B cell (primary cell): Measurements from ENCODE around the gene PHACTR2. TPM values are rescaled to one million over a fixed set of nuclear protein-coding genes. Genes with fewer than 3 reads are reported as not detected.

Experiments used
- ATAC-seq: fragments of 200-7000 bp; cut with Tn5 transposase; one replicate; pipeline ENCODE4 v1.10.0; 2021; ENCODE audit warnings: low read depth, mild to moderate bottlenecking, moderate number of reproducible peaks, moderate library complexity
- CTCF ChIA-PET: fragments of 350-600 bp; sonication (Branson Sonifier 250); formaldehyde crosslinking; loops from one replicate; lab custom pipeline; 2021; ENCODE audit warnings: antibody characterized with exemption, inconsistent platforms; lab: Charles Lee
- POLR2A ChIA-PET: fragments of 350-600 bp; sonication (Branson Sonifier 250); formaldehyde crosslinking; loops from one replicate; lab custom pipeline; 2021; ENCODE audit warnings: antibody characterized with exemption; lab: Charles Lee
- DNase-seq: peaks from one replicate; pipeline ENCODE4 v3.0.0; 2013
- H2AFZ ChIP-seq: 2 replicates; pipeline ENCODE4 v1.6.1; 2012; ENCODE audit warnings: mild to moderate bottlenecking, low read depth, low read length; ENCODE audit not compliant: insufficient read depth, poor library complexity, severe bottlenecking
- H3K27ac ChIP-seq, 2 donors: 1 replicate in 1 of 2; 2 replicates in 1 of 2; pipeline ENCODE4 v1.5.1; 2012 to 2013; ENCODE audit warnings: low read length in 2 of 2, mild to moderate bottlenecking in 2 of 2, moderate library complexity in 1 of 2
- H3K27me3 ChIP-seq, 4 experiments: fragments of 200-600 bp in 1 of 4; sonication (generic) in 1 of 4; replicated peaks in 1 of 4; 1 replicate in 2 of 4; 2 replicates in 2 of 4; pipeline versions ENCODE4 v1.6.1 to v1.7.0; 2013 to 2016; ENCODE audit warnings: low read length in 3 of 4, mild to moderate bottlenecking in 2 of 4, mixed read lengths in 1 of 4, moderate library complexity in 1 of 4; ENCODE audit not compliant: insufficient read depth in 4 of 4, control insufficient read depth in 3 of 4; ENCODE audit errors: control extremely low read depth in 1 of 4
- H3K36me3 ChIP-seq, 2 experiments: replicated peaks in 1 of 2; 1 replicate in 1 of 2; 2 replicates in 1 of 2; pipeline versions ENCODE4 v1.6.1 to v1.7.1; 2013; ENCODE audit warnings: low read length in 1 of 2; ENCODE audit not compliant: insufficient read depth in 2 of 2, control insufficient read depth in 1 of 2; ENCODE audit errors: control extremely low read depth in 1 of 2, extremely low read depth in 1 of 2
- H3K4me1 ChIP-seq, 2 donors: fragments of 200-600 bp in 1 of 2; sonication (generic) in 1 of 2; 1 replicate in 1 of 2; 2 replicates in 1 of 2; pipeline versions ENCODE4 v1.5.1 to v1.6.1; 2013 to 2017; ENCODE audit warnings: low read length in 2 of 2; ENCODE audit not compliant: control insufficient read depth in 2 of 2, insufficient read depth in 2 of 2
- H3K4me2 ChIP-seq: replicated peaks from 2 replicates; pipeline ENCODE3; 2012; ENCODE audit warnings: mild to moderate bottlenecking, low read depth, low read length; ENCODE audit not compliant: poor library complexity, severe bottlenecking
- H3K4me3 ChIP-seq, 5 experiments: fragments of 200-600 bp in 1 of 5; sonication (generic) in 1 of 5; 1 replicate in 3 of 5; 2 replicates in 2 of 5; pipeline versions ENCODE4 v1.5.1 to v1.7.0; 2011 to 2016; ENCODE audit warnings: low read length in 4 of 5, mild to moderate bottlenecking in 4 of 5, low read depth in 2 of 5, control low read depth in 1 of 5, moderate library complexity in 1 of 5; ENCODE audit not compliant: insufficient read depth in 1 of 5; ENCODE audit errors: control extremely low read depth in 1 of 5, extremely low read depth in 1 of 5
- H3K79me2 ChIP-seq: fragments of 200-600 bp; sonication (generic); one replicate; pipeline ENCODE4 v1.6.0; 2016; ENCODE audit warnings: low read length; ENCODE audit not compliant: control insufficient read depth, insufficient read depth
- H3K9ac ChIP-seq: fragments of 200-600 bp; sonication (generic); 2 replicates; pipeline ENCODE4 v1.6.1; 2017; ENCODE audit warnings: mild to moderate bottlenecking, low read length, moderate library complexity
- H3K9me3 ChIP-seq, 3 donors: one replicate each; pipeline versions ENCODE4 v1.6.1 to v1.7.1; 2013; ENCODE audit warnings: low read length in 2 of 3; ENCODE audit not compliant: control insufficient read depth in 2 of 3, insufficient read depth in 1 of 3; ENCODE audit errors: control extremely low read depth in 1 of 3
- H4K20me1 ChIP-seq: 2 replicates; pipeline ENCODE4 v1.6.0; 2012; ENCODE audit warnings: mild to moderate bottlenecking, low read length; ENCODE audit not compliant: insufficient read depth, control insufficient read depth, poor library complexity, severe bottlenecking
- H3K27ac Mint-ChIP-seq: one replicate; pipeline ENCODE4 v1.8.0; 2021; ENCODE audit warnings: mixed read lengths
- H3K27me3 Mint-ChIP-seq: one replicate; pipeline ENCODE4 v1.8.0; 2021; ENCODE audit warnings: mixed read lengths
- H3K4me1 Mint-ChIP-seq: one replicate; pipeline ENCODE4 v1.8.0; 2021; ENCODE audit warnings: mixed read lengths
- H3K4me3 Mint-ChIP-seq: one replicate; pipeline ENCODE4 v1.8.0; 2021; ENCODE audit warnings: mixed read lengths
- H3K9me3 Mint-ChIP-seq: one replicate; pipeline ENCODE4 v1.8.0; 2022; ENCODE audit warnings: mixed read lengths; ENCODE audit not compliant: insufficient read depth
- CTCF ChIP-seq: fragments of 200-600 bp; IDR thresholded peaks from one replicate; pipeline ENCODE4 v1.8.0; 2022; ENCODE audit warnings: antibody characterized with exemption, mild to moderate bottlenecking
- EZH2 ChIP-seq: IDR thresholded peaks from 2 replicates; pipeline ENCODE4 v1.6.1; 2012; ENCODE audit warnings: borderline replicate concordance, low read depth, mild to moderate bottlenecking, moderate library complexity, low read length; ENCODE audit not compliant: insufficient read depth, poor library complexity, severe bottlenecking
- WGBS: methylation state at CpG from one replicate; pipeline ENCODE4 v1.1.5; 2013; ENCODE audit warnings: missing lambda C conversion rate; ENCODE audit not compliant: insufficient coverage; 5-methylcytosine and 5-hydroxymethylcytosine counted together
- intact Hi-C: fragments of 100-400 bp; cut with micrococcal nuclease; formaldehyde crosslinking; loops from one replicate; pipeline ENCODE4 v1.10.0; 2022
- polyA plus RNA-seq: library from polyadenylated mRNA; depleted of rRNA; stranded (reverse); fragments of >200 nt; gene quantifications from 2 replicates; pipeline ENCODE4 v1.2.3, GENCODE V29; 2012
- total RNA-seq, 2 donors: library from RNA; stranded (reverse); fragments of 120-200 nt in 1 of 2; gene quantifications; 1 replicate in 1 of 2; 2 replicates in 1 of 2; pipeline versions ENCODE4 v1.2.3 to v1.2.4, GENCODE V29; 2013 to 2022

Gene PHACTR2
- total and polyA plus RNA-seq, 2 donors (not counting 1 experiment from before 2014, with no cell fraction given), result 1.1 to 10.6 TPM

GRCh38 chr6:143843677-143843999, 165.9 kb downstream of the PHACTR2 start:
- H3K9me3 ChIP-seq, result no peaks in the 10 kb centered on the region
- peak overlapping the region; percentile 88 for H3K4me2 ChIP-seq
- no peak for DNase-seq
- CTCF ChIA-PET, result interaction anchor here (0.7 to 1.8 kb wide), 5 partner anchors 17 to 1369 kb away, joined by 3 to 9 read pairs (median 3); no protein-coding TSS in a partner anchor
- peaks cover 3 to 40% of the 10 kb centered on the region in 2 experiments for H3K36me3 ChIP-seq
- WGBS, result under 1% methylated on average over 9 of the region's 9 CpGs
- H4K20me1 ChIP-seq, result no peaks in the 10 kb centered on the region
- peaks cover 9% of the 10 kb centered on the region for H3K27me3 Mint-ChIP-seq
- peak overlapping the region; percentile 93 for H3K4me3 Mint-ChIP-seq
- peaks cover 49% of the 10 kb centered on the region for H3K79me2 ChIP-seq
- peak overlapping the region; percentile 100 for H3K9ac ChIP-seq
- H3K27ac ChIP-seq, result peak overlapping the region; percentile 86 to 93
- peak overlapping the region; percentile 72 to 94 (median 90) for H3K4me3 ChIP-seq
- peak overlapping the region; percentile 95 for H3K27ac Mint-ChIP-seq
- peak overlapping the region; percentile 95 for H2AFZ ChIP-seq
- intact Hi-C loops, result loop anchor here (1.0 to 5.0 kb wide), 10 partner anchors 99 to 1697 kb away; partner anchors contain the start of genes ADAT2, NMBR, PEX3 and SF3B5
- H3K9me3 Mint-ChIP-seq, result no peaks in the 10 kb centered on the region
- H3K27me3 ChIP-seq, result no peaks in the 10 kb centered on the region
- H3K4me1 ChIP-seq, result peaks cover 11 to 17% of the 10 kb centered on the region in 2 donors
- H3K4me1 Mint-ChIP-seq, result peaks cover 17% of the 10 kb centered on the region
- POLR2A ChIA-PET, result interaction anchor here (1.0 to 2.0 kb wide), 2 partner anchors 252 to 394 kb away, joined by 4 to 10 read pairs; partner anchors contain the start of genes ADAT2, PEX3 and SF3B5
- no peak for TF ChIP-seq EZH2
- TF ChIP-seq CTCF, result no peak
- ATAC-seq, result no peak

- Mint-ChIP-seq H3K27ac (peak overlapping the region; percentile 95), H3K9me3 (no peaks in the 10 kb centered on the region), H3K4me1 (peaks cover 17% of the 10 kb centered on the region), H3K4me3 (peak overlapping the region; percentile 93), H3K27me3 (peaks cover 5% of the 10 kb centered on the region)
- ATAC-seq (no peak), DNase-seq (no peak)
- no peaks in the 10 kb centered on the region for H4K20me1 ChIP-seq
- H3K79me2 ChIP-seq, result peaks cover 51% of the 10 kb centered on the region
- H3K27me3 ChIP-seq, result no peaks in the 10 kb centered on the region
- peak overlapping the region; percentile 88 for H3K4me2 ChIP-seq
- CTCF ChIA-PET, result interaction anchor here (1.2 to 1.8 kb wide), 3 partner anchors 17 to 268 kb away, joined by 3 to 9 read pairs (median 4); no protein-coding TSS in a partner anchor
- H3K27ac ChIP-seq, result peak overlapping the region; percentile 86 to 93
- TF ChIP-seq EZH2, result no peak
- TF ChIP-seq CTCF, result no peak
- intact Hi-C loops, result loop anchor here (5.0 kb wide), 3 partner anchors 98 to 373 kb away; no protein-coding TSS in a partner anchor
- POLR2A ChIA-PET, result interaction anchor here (2.0 kb wide), 1 partner anchor 394 kb away, joined by 10 read pairs; the partner anchor contains the start of genes ADAT2 and PEX3
- peak overlapping the region; percentile 95 for H2AFZ ChIP-seq
- no peaks in the 10 kb centered on the region for H3K9me3 ChIP-seq
- H3K4me1 ChIP-seq, result peaks cover 11 to 17% of the 10 kb centered on the region in 2 donors
- peak overlapping the region; percentile 72 to 94 (median 90) for H3K4me3 ChIP-seq
- H3K36me3 ChIP-seq, result peaks cover 5 to 44% of the 10 kb centered on the region in 2 experiments
- peak overlapping the region; percentile 100 for H3K9ac ChIP-seq
- WGBS, result 0% methylated on average over 3 of the region's 4 CpGs
Measured at GRCh38 chr6:143844006-143844405, 166.2 kb downstream of the PHACTR2 start.
